ENCODE data around the gene B4GALT7. TPM values are rescaled to one million over a fixed set of nuclear protein-coding genes. Genes with fewer than 3 reads are reported as not detected.

B4GALT7 gene
- total and polyA plus RNA-seq, 7 experiments from 2014 or later: 18.8 to 42.2 (median 26.9) TPM

Other genes with a start within 250 kb of the B4GALT7 start
- gene LMAN2, start 248.5 kb upstream of the B4GALT7 start, total RNA-seq: 100 to 1,000 TPM in 2 of 5 experiments, 10 to 100 TPM in 3; 71.8 to 144 (median 99.7) TPM
- gene LMAN2, start 248.5 kb upstream of the B4GALT7 start, polyA plus RNA-seq: 100 to 1,000 TPM; 194 to 202 TPM
- 100 to 1,000 TPM in 3 of 5 experiments, 10 to 100 TPM in 2; 68.4 to 196 (median 112) TPM for gene RGS14, start 242.2 kb upstream of the B4GALT7 start, total RNA-seq
- gene RGS14, start 242.2 kb upstream of the B4GALT7 start, polyA plus RNA-seq: 100 to 1,000 TPM in 1 of 2 donors, 10 to 100 TPM in 1; 32.9 to 100 TPM
- under 1 TPM in 2 of 5 experiments, not detected in 3; 0.27 to 0.29 TPM for gene SLC34A1, start 215.7 kb upstream of the B4GALT7 start, total RNA-seq
- not detected for gene SLC34A1, start 215.7 kb upstream of the B4GALT7 start, polyA plus RNA-seq
- gene PFN3, start 199.5 kb upstream of the B4GALT7 start, total RNA-seq: not detected
- gene PFN3, start 199.5 kb upstream of the B4GALT7 start, polyA plus RNA-seq: not detected
- 1 to 10 TPM in 1 of 5 experiments, under 1 TPM in 2, not detected in 2; 0.16 to 2.1 (median 0.34) TPM for gene F12, start 190.6 kb upstream of the B4GALT7 start, total RNA-seq
- gene F12, start 190.6 kb upstream of the B4GALT7 start, polyA plus RNA-seq: under 1 TPM in 1 of 2 donors, not detected in 1; 0.64 TPM
- gene GRK6, start 173.5 kb upstream of the B4GALT7 start, total RNA-seq: 100 to 1,000 TPM; 161 to 246 (median 200) TPM
- 100 to 1,000 TPM in 1 of 2 donors, 10 to 100 TPM in 1; 78.8 to 202 TPM for gene GRK6, start 173.5 kb upstream of the B4GALT7 start, polyA plus RNA-seq
- gene PRR7, start 153.3 kb upstream of the B4GALT7 start, total RNA-seq: 10 to 100 TPM in 2 of 5 experiments, 1 to 10 TPM in 3; 6.4 to 31.8 (median 6.8) TPM
- gene PRR7, start 153.3 kb upstream of the B4GALT7 start, polyA plus RNA-seq: 10 to 100 TPM; 11.7 to 19.4 TPM
- 1 to 10 TPM; 1.2 to 8.8 (median 5.7) TPM for gene DBN1, start 126.5 kb upstream of the B4GALT7 start, total RNA-seq
- 1 to 10 TPM in 1 of 2 donors, under 1 TPM in 1; 0.64 to 2.2 TPM for gene DBN1, start 126.5 kb upstream of the B4GALT7 start, polyA plus RNA-seq
- gene PDLIM7, start 102.5 kb upstream of the B4GALT7 start, total RNA-seq: 10 to 100 TPM in 3 of 5 experiments, 1 to 10 TPM in 2; 4.1 to 63.2 (median 11.9) TPM
- 1 to 10 TPM; 2.7 to 4.5 TPM for gene PDLIM7, start 102.5 kb upstream of the B4GALT7 start, polyA plus RNA-seq
- 10 to 100 TPM in 1 of 5 experiments, 1 to 10 TPM in 4; 2.4 to 67.1 (median 6.0) TPM for gene DOK3, start 90.3 kb upstream of the B4GALT7 start, total RNA-seq
- gene DOK3, start 90.3 kb upstream of the B4GALT7 start, polyA plus RNA-seq: under 1 TPM; 0.09 to 0.25 TPM
- gene DDX41, start 83.2 kb upstream of the B4GALT7 start, total RNA-seq: 100 to 1,000 TPM in 1 of 5 experiments, 10 to 100 TPM in 4; 65.8 to 126 (median 76.1) TPM
- 10 to 100 TPM; 39.2 to 54.6 TPM for gene DDX41, start 83.2 kb upstream of the B4GALT7 start, polyA plus RNA-seq
- 100 to 1,000 TPM; 102 to 275 (median 175) TPM for gene FAM193B, start 45.6 kb upstream of the B4GALT7 start, total RNA-seq
- gene FAM193B, start 45.6 kb upstream of the B4GALT7 start, polyA plus RNA-seq: 1 to 10 TPM; 4.1 TPM
- gene TMED9, start 7.9 kb upstream of the B4GALT7 start, total RNA-seq: 100 to 1,000 TPM in 1 of 5 experiments, 10 to 100 TPM in 4; 50.5 to 144 (median 67.5) TPM
- gene TMED9, start 7.9 kb upstream of the B4GALT7 start, polyA plus RNA-seq: 100 to 1,000 TPM in 1 of 2 donors, 10 to 100 TPM in 1; 99.7 to 103 TPM
- gene FAM153A, start 182.8 kb downstream of the B4GALT7 start, total RNA-seq: 100 to 1,000 TPM in 3 of 5 experiments, 10 to 100 TPM in 2; 27.9 to 166 (median 125) TPM
- 1 to 10 TPM; 1.2 to 4.0 TPM for gene FAM153A, start 182.8 kb downstream of the B4GALT7 start, polyA plus RNA-seq